Left lung (tissue), 10 donors: Measurements from ENCODE around the gene FOXC2. TPM values are rescaled to one million over a fixed set of nuclear protein-coding genes. Genes with fewer than 3 reads are reported as not detected.

ENCODE experiments used
- ATAC-seq: fragments of 200-7000 bp; cut with Tn5 transposase; one replicate; pipeline ENCODE4 v1.9.1; 2020; ENCODE audit warnings: moderate library complexity
- DNase-seq, 4 donors: peaks; one replicate each; pipeline ENCODE4 v3.0.0-alpha.2; 2013 to 2020
- H3K27ac ChIP-seq, 2 donors: fragments of 200-600 bp; sonication (generic) in 1 of 2; one replicate each; pipeline versions ENCODE4 v1.5.0 to v1.8.0; 2020 to 2021
- H3K27me3 ChIP-seq, 2 donors: fragments of 200-600 bp; sonication (generic) in 1 of 2; one replicate each; pipeline versions ENCODE4 v1.5.0 to v1.8.0; 2020 to 2021
- H3K36me3 ChIP-seq, 2 donors: fragments of 200-600 bp; sonication (generic) in 1 of 2; one replicate each; pipeline versions ENCODE4 v1.5.0 to v1.8.0; 2020 to 2021
- H3K4me1 ChIP-seq, 2 donors: fragments of 200-600 bp; one replicate each; pipeline ENCODE4 v1.8.0; 2021
- H3K4me3 ChIP-seq, 2 donors: fragments of 200-600 bp; sonication (generic) in 1 of 2; one replicate each; pipeline versions ENCODE4 v1.5.0 to v1.8.0; 2020 to 2021; ENCODE audit warnings: mild to moderate bottlenecking in 1 of 2
- H3K9me3 ChIP-seq, 2 donors: fragments of 200-600 bp; sonication (generic) in 1 of 2; one replicate each; pipeline versions ENCODE4 v1.5.0 to v1.8.0; 2020 to 2021
- intact Hi-C, 2 donors: fragments of 100-400 bp; cut with DNase I; formaldehyde crosslinking; loops; one replicate each; pipeline versions ENCODE4 v1.11.2 to v1.14.2; 2022
- polyA plus RNA-seq, 6 donors: library from polyadenylated mRNA; unstranded; fragments of 120-200 nt; gene quantifications; one replicate each; pipeline ENCODE4 v1.2.1, GENCODE V29; 2013; ENCODE audit not compliant: insufficient read length in 6 of 6
- total RNA-seq, 2 donors: library from RNA; stranded (reverse); fragmentation: NEBNext Ultra II Directional; extraction: Animal tissue kit (Norgen Biotek cat#: 25700); gene quantifications; one replicate each; pipeline ENCODE4 v1.2.1, GENCODE V29; 2021
- TF ChIP-seq, protein P1 (sequence below), 2 donors: fragments of 200-600 bp; sonication (generic) in 1 of 2; IDR thresholded peaks; one replicate each; pipeline versions ENCODE4 v1.5.0 to v1.8.0; 2021; ENCODE audit warnings: antibody characterized with exemption in 2 of 2
- donor health status: DM: no; HTN: yes; CAD: no.
- donor health status: DM: no; HTN: no; CAD: no.

The FOXC2 gene
- total and polyA plus RNA-seq, 8 donors, result 0.41 to 2.0 (median 0.93) TPM

DNA sequence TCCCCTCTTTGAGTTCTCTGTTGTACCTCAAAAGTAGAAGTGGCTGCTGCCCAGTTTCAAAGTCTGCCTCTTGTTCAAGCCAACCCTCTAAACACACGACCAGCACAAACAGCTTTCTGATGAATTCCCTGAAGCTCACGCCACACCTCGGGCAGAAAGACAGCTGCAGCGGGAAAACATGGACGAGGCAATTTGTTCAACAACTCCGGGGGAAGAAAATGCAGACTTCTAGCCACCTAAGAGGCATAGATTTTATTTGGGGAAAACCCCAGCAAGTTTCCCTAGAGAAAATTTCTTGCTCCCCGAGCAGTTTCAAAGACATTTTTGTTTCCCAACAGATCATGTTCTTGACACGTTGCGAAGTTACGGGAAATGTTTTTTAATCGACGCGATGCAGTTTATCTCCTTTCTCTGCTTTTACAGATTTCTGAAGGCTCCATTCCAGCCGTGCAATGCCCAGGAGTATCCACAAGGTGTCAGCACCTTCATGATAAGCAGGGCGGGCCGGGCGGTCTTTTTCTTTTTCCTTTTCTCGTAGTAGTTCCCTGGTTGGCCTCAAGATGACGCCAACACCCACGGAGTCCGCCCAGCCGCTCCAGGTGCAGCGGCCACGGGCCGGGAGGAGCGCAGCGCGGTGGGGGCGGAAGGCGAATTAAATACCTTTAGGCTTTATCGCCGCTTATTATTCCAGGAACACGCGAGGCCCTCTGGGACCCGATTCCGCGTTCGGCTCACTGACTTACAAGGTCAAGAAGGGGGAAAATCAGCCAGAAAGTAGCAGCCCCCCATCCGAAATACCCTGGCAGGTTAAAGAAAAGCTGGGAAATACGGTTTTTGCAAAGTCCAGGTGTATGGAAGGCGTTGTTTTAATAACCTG is 2.9 kb upstream of the FOXC2 start:
- Histone ChIP-seq H3K4me1 (peaks cover 0 to 30% of the 10 kb centered on the region in 2 donors), H3K36me3 (no peaks in the 10 kb centered on the region), H3K9me3 (no peaks in the 10 kb centered on the region), H3K27me3 (peaks cover 54 to 94% of the 10 kb centered on the region in 2 donors), H3K27ac (no peak overlapping the region), H3K4me3 (no peak overlapping the region)
- TF ChIP-seq, protein P1, sequence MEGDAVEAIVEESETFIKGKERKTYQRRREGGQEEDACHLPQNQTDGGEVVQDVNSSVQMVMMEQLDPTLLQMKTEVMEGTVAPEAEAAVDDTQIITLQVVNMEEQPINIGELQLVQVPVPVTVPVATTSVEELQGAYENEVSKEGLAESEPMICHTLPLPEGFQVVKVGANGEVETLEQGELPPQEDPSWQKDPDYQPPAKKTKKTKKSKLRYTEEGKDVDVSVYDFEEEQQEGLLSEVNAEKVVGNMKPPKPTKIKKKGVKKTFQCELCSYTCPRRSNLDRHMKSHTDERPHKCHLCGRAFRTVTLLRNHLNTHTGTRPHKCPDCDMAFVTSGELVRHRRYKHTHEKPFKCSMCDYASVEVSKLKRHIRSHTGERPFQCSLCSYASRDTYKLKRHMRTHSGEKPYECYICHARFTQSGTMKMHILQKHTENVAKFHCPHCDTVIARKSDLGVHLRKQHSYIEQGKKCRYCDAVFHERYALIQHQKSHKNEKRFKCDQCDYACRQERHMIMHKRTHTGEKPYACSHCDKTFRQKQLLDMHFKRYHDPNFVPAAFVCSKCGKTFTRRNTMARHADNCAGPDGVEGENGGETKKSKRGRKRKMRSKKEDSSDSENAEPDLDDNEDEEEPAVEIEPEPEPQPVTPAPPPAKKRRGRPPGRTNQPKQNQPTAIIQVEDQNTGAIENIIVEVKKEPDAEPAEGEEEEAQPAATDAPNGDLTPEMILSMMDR (IDR thresholded peaks at IDR 0.05), result peak; percentile 98 to 100
- intact Hi-C loops, result loop anchor here in 1 of 2 donors (5.0 kb wide), 2 partner anchors 499 to 714 kb away; no protein-coding TSS in a partner anchor
- DNase-seq (peak; percentile 80 to 92 (median 88)), ATAC-seq (peak; percentile 100)

DNA sequence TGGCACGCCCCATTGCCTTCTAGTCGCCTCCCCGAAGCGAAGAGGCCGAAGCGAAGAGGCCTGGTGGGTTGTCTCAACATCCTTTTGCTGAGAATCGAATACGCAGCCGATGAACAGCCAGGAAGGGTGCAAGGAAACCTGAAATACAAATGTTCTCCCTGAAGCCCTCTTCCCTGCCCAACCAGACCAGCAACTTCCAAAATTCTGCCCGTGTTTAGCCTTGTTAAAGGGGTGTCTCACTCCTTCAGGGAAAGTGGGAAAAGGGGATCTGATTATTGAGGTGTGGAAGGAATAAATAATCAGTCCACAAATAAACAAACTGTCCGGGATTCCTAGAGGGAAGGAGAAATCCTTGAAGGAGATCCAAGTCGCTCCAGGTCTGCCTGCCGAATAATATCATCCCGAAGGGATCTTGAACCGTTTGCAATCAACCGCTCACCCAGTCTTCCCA is 1.4 kb upstream of the FOXC2 start:
- H3K4me3 ChIP-seq, result no peak overlapping the region

DNA sequence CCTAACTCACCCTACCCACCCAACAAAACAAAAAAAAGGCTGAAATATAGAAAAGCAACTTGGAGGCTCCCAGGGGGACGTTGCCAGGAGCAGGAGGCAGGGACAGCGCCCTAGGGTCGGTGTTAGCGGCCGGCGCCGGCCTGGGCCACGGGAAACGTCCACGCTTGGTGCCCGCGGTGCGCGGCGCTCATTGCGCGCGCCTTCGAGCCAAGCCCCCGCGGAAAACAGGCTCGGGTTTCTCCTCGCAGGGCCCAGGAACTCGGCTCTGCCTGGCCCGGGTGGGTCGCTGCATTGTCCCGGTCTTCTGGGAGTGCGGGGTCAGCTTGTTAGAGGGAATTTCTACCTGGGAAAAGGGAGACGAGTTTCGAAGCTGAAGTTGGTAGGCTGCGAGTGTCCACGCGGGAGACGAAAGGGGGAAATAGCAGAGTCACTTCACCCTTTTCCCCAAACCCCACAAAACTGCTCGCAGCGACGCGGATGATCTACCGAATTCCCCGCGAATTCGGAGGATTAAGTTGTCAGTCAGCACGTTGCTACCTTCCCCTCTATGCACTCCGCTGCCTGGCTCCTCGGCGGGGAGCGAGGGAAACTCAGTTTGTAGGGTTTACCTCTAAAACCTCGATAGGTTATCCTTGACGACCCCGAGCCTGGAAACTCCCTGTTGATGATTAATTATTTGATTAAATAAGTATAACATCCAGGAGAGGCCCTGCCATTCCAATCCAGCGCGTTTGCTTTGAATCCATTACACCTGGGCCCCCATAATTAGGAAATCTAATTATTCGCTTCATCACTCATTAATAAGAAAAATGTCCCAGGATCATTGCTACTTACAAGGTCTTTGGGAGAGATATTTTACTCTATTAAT is 751 bp upstream of the FOXC2 start:
- intact Hi-C loops, result no loop called here
- DNase-seq (peak in 1 of 4 donors; percentile 76), ATAC-seq (no peak)
- H3K9me3 ChIP-seq, result no peaks in the 10 kb centered on the region
- no peak overlapping the region for H3K4me3 ChIP-seq
- H3K4me1 ChIP-seq, result peaks cover 0 to 30% of the 10 kb centered on the region in 2 donors
- H3K27me3 ChIP-seq, result peaks cover 76 to 100% of the 10 kb centered on the region in 2 donors
- TF ChIP-seq, protein P1 (IDR thresholded peaks at IDR 0.05), result no peak
- H3K27ac ChIP-seq, result no peak overlapping the region
- H3K36me3 ChIP-seq, result no peaks in the 10 kb centered on the region

More for the DNA sequence above, 1.4 kb upstream of the FOXC2 start:
- peaks cover 69 to 95% of the 10 kb centered on the region in 2 donors for H3K27me3 ChIP-seq
- intact Hi-C loops, result no loop called here
- H3K4me1 ChIP-seq, result peaks cover 0 to 30% of the 10 kb centered on the region in 2 donors
- DNase-seq (no peak), ATAC-seq (no peak)
- H3K9me3 ChIP-seq, result no peaks in the 10 kb centered on the region
- no peaks in the 10 kb centered on the region for H3K36me3 ChIP-seq
- TF ChIP-seq, protein P1 (IDR thresholded peaks at IDR 0.05), result no peak
- no peak overlapping the region for H3K27ac ChIP-seq

DNA sequence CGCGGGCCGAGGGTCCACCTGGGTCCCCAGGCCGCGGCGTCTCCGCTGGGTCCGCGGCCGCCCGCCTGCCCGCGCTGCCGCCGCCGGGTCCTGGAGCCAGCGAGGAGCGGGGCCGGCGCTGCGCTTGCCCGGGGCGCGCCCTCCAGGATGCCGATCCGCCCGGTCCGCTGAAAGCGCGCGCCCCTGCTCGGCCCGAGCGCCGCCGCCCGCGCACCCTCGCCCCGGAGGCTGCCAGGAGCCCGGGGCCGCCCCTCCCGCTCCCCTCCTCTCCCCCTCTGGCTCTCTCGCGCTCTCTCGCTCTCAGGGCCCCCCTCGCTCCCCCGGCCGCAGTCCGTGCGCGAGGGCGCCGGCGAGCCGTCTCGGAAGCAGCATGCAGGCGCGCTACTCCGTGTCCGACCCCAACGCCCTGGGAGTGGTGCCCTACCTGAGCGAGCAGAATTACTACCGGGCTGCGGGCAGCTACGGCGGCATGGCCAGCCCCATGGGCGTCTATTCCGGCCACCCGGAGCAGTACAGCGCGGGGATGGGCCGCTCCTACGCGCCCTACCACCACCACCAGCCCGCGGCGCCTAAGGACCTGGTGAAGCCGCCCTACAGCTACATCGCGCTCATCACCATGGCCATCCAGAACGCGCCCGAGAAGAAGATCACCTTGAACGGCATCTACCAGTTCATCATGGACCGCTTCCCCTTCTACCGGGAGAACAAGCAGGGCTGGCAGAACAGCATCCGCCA is 504 bp downstream of the FOXC2 start:
- peak in 1 of 4 donors; percentile 64 for DNase-seq
- H3K4me1 ChIP-seq, result peaks cover 0 to 30% of the 10 kb centered on the region in 2 donors
- ATAC-seq, result no peak
- no peaks in the 10 kb centered on the region for H3K36me3 ChIP-seq
- peaks cover 79 to 100% of the 10 kb centered on the region in 2 donors for H3K27me3 ChIP-seq
- TF ChIP-seq, protein P1 (IDR thresholded peaks at IDR 0.05), result no peak
- no peaks in the 10 kb centered on the region for H3K9me3 ChIP-seq
- H3K4me3 ChIP-seq, result no peak overlapping the region
- intact Hi-C loops, result no loop called here
- H3K27ac ChIP-seq, result no peak overlapping the region
